Measurements from ENCODE around the gene TMEM116.
"Not testable (repeated sequence)": the region's sequence is repeated elsewhere in the genome, so short reads cannot be mapped to it uniquely, and the experiment has no call there.

DNA sequence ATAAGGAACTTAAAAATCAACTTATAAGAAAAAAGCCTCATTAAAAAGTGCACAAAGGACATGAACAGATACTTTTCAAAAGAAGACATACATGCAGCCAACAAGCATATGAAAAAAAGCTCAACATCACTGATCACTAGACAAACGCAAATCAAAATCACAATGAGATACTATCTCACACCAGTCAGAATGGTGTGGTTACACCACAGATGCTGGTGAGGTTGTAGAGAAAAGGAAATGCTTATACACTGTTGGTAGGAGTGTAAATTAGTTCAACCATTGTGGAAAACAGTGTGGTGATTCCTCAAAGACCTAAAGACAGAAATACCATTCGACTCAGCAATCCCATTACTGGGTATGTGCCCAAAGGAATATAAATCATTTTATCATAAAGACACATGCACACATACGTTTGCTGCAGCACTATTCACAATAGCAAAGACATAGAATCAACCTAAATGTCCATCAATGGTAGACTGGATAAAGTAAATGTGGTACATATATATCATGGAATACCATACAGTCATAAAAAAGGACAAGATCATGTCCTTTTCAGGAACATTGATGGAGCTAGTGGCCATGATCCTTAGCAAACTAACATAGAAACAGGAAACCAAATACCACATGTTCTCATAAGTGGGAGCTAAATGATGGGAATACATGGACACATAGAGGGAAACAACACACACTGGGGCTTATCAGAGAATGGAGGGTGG is 61.8 kb downstream of the TMEM116 start:
- TF ChIP-seq, protein P1, sequence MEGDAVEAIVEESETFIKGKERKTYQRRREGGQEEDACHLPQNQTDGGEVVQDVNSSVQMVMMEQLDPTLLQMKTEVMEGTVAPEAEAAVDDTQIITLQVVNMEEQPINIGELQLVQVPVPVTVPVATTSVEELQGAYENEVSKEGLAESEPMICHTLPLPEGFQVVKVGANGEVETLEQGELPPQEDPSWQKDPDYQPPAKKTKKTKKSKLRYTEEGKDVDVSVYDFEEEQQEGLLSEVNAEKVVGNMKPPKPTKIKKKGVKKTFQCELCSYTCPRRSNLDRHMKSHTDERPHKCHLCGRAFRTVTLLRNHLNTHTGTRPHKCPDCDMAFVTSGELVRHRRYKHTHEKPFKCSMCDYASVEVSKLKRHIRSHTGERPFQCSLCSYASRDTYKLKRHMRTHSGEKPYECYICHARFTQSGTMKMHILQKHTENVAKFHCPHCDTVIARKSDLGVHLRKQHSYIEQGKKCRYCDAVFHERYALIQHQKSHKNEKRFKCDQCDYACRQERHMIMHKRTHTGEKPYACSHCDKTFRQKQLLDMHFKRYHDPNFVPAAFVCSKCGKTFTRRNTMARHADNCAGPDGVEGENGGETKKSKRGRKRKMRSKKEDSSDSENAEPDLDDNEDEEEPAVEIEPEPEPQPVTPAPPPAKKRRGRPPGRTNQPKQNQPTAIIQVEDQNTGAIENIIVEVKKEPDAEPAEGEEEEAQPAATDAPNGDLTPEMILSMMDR (IDR thresholded peaks at IDR 0.05) = not testable (repeated sequence)
- not testable (repeated sequence) for TF ChIP-seq ZFX (IDR thresholded peaks at IDR 0.05; ENCODE audit: borderline replicate concordance)

Data from 22Rv1 (cell line).